ENCODE results near the gene WDR75. TPM values are rescaled to one million over a fixed set of nuclear protein-coding genes. Genes with fewer than 3 reads are reported as not detected.

WDR75 gene
- polyA plus RNA-seq, 3 donors: 3.9 to 20.7 (median 5.8) TPM

DNA sequence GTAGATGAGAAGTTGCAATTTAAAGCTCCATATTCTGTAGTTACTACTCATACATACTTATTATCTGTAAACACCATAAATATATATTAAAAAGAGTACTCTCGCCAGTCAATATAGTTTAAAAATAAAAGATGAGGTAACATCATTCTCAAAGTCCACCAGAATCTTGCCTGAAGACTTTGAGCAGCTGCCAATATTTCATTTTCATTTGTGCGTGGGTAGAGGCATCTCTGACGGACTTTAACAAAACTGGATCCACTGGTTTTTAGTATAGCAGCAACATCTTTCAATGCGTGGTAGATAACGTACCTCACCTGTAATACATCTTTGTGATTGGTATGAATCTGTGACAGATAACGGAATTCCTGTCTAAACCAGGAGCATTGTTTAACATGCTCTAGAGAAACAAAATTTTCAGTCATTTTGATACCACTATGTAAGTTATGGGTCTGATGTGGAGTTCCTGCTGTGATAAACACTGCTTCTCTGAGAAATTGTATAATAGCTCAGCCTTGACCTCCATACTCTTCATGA lies 45.0 kb downstream of the WDR75 start:
- H3K27ac Mint-ChIP-seq: no peak overlapping the region
- no peak overlapping the region for H3K4me3 Mint-ChIP-seq
- Histone ChIP-seq H3K9ac (ENCODE audit: insufficient read depth, low read length, poor library complexity, severe bottlenecking) (no peak overlapping the region), H3K4me3 (replicated peaks in 1 of 3; ENCODE audit: low read depth in 2 of 3, low read length in 3 of 3) (no peak overlapping the region), H3K27me3 (ENCODE audit: control insufficient read depth in 2 of 2, insufficient read depth in 2 of 2, low read length in 2 of 2) (no peaks in the 10 kb centered on the region), H4K20me1 (ENCODE audit: insufficient read depth, low read length) (no peaks in the 10 kb centered on the region), H3K4me1 (ENCODE audit: control insufficient read depth in 1 of 2, insufficient read depth in 2 of 2, low read length in 2 of 2) (no peaks in the 10 kb centered on the region), H3K36me3 (replicated peaks in 1 of 2; ENCODE audit: control insufficient read depth in 1 of 2, insufficient read depth in 2 of 2, low read length in 2 of 2) (no peaks in the 10 kb centered on the region), H3K27ac (ENCODE audit: low read depth in 1 of 2, low read length in 2 of 2) (no peak overlapping the region), H3K4me2 (replicated peaks; ENCODE audit: extremely low read depth, low read length, poor library complexity, severe bottlenecking) (no peak overlapping the region), H3K79me2 (ENCODE audit: insufficient read depth, low read length) (no peaks in the 10 kb centered on the region), H3K9me3 (replicated peaks in 1 of 2; ENCODE audit: control insufficient read depth in 1 of 2, insufficient read depth in 1 of 2, low read length in 2 of 2) (no peaks in the 10 kb centered on the region), H2AFZ (ENCODE audit: insufficient read depth, low read depth, low read length, poor library complexity, severe bottlenecking) (no peak overlapping the region)
- intact Hi-C loops (cut with micrococcal nuclease): no loop called here
- H3K4me1 Mint-ChIP-seq: peaks cover 4% of the 10 kb centered on the region
- no peaks in the 10 kb centered on the region for H3K36me3 Mint-ChIP-seq
- TF ChIP-seq, protein P1, sequence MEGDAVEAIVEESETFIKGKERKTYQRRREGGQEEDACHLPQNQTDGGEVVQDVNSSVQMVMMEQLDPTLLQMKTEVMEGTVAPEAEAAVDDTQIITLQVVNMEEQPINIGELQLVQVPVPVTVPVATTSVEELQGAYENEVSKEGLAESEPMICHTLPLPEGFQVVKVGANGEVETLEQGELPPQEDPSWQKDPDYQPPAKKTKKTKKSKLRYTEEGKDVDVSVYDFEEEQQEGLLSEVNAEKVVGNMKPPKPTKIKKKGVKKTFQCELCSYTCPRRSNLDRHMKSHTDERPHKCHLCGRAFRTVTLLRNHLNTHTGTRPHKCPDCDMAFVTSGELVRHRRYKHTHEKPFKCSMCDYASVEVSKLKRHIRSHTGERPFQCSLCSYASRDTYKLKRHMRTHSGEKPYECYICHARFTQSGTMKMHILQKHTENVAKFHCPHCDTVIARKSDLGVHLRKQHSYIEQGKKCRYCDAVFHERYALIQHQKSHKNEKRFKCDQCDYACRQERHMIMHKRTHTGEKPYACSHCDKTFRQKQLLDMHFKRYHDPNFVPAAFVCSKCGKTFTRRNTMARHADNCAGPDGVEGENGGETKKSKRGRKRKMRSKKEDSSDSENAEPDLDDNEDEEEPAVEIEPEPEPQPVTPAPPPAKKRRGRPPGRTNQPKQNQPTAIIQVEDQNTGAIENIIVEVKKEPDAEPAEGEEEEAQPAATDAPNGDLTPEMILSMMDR (IDR thresholded peaks at IDR 0.05): no peak
- WGBS (ENCODE audit: insufficient coverage): 100% methylated on average over 1 of the region's 6 CpGs
- no peak for DNase-seq
- peaks cover 0 to 3% (median 2%) of the 10 kb centered on the region in 3 donors for H3K27me3 Mint-ChIP-seq (ENCODE audit: low read depth in 3 of 3)
- peaks cover 0 to 2% (median 0%) of the 10 kb centered on the region in 7 donors for H3K9me3 Mint-ChIP-seq

DNA sequence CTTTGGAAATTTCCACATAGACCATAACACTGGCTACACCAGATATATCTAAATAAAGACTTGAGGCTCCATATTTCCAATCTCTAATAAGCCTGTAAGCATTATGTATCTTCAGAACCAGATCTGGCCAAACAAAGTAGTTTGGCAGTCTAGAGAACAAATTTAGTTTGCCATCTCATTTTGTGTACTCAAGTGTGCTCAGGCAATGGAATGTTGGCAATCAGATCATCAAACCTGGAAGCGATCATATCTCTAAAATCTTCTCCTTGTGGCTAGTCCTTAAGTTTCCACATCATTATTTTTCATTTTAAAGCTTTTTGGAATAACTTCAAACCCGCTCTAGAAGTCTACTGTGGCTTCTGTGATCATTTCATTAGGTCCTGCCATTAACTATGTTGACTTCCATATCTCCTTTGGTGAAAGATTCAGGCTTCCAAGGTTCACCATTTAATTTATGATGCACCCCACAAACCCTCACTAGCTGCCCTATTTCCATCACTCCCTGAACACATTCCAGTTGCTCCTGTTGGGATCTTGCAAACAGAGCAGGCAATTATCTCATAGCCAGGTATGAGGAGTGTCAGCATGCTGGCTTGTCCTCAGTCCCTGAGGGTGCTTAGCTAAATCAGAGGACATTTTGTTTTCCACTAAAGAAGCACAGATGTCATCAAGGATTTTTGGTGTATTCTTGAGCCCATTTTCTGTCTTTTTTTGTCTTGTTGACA lies 46.2 kb downstream of the WDR75 start:
- Mint-ChIP-seq H3K9me3 (peaks cover 0 to 2% (median 0%) of the 10 kb centered on the region in 7 donors), H3K4me3 (no peak overlapping the region), H3K27ac (no peak overlapping the region), H3K4me1 (peaks cover 4% of the 10 kb centered on the region), H3K36me3 (no peaks in the 10 kb centered on the region), H3K27me3 (ENCODE audit: low read depth in 3 of 3) (peaks cover 0 to 3% (median 0%) of the 10 kb centered on the region in 3 donors)
- Histone ChIP-seq H3K27me3 (ENCODE audit: control insufficient read depth in 2 of 2, insufficient read depth in 2 of 2, low read length in 2 of 2) (no peaks in the 10 kb centered on the region), H3K36me3 (replicated peaks in 1 of 2; ENCODE audit: control insufficient read depth in 1 of 2, insufficient read depth in 2 of 2, low read length in 2 of 2) (no peaks in the 10 kb centered on the region), H3K4me2 (replicated peaks; ENCODE audit: extremely low read depth, low read length, poor library complexity, severe bottlenecking) (no peak overlapping the region), H3K79me2 (ENCODE audit: insufficient read depth, low read length) (no peaks in the 10 kb centered on the region), H3K4me3 (replicated peaks in 1 of 3; ENCODE audit: low read depth in 2 of 3, low read length in 3 of 3) (no peak overlapping the region), H3K4me1 (ENCODE audit: control insufficient read depth in 1 of 2, insufficient read depth in 2 of 2, low read length in 2 of 2) (no peaks in the 10 kb centered on the region), H3K9ac (ENCODE audit: insufficient read depth, low read length, poor library complexity, severe bottlenecking) (no peak overlapping the region), H2AFZ (ENCODE audit: insufficient read depth, low read depth, low read length, poor library complexity, severe bottlenecking) (no peak overlapping the region), H3K9me3 (replicated peaks in 1 of 2; ENCODE audit: control insufficient read depth in 1 of 2, insufficient read depth in 1 of 2, low read length in 2 of 2) (no peaks in the 10 kb centered on the region), H4K20me1 (ENCODE audit: insufficient read depth, low read length) (no peaks in the 10 kb centered on the region), H3K27ac (ENCODE audit: low read depth in 1 of 2, low read length in 2 of 2) (no peak overlapping the region)
- intact Hi-C loops (cut with micrococcal nuclease): no loop called here
- TF ChIP-seq, protein P1 (IDR thresholded peaks at IDR 0.05): no peak
- DNase-seq: no peak
- WGBS (ENCODE audit: insufficient coverage): 100% methylated on average over 2 of the region's 2 CpGs

All from CD14-positive monocyte (primary cell).